T47D (cell line): ENCODE data around the gene FAM107B.

Experiments
- DNase-seq, 2 experiments: peaks; one replicate each; pipeline versions ENCODE4 v3.0.0 to v3.0.0-alpha.2; 2011 to 2012; ENCODE audit warnings: low read depth in 1 of 2, low spot score in 1 of 2
- JUND ChIP-seq: IDR thresholded peaks from 2 replicates; pipeline ENCODE4 v1.6.1; 2012; ENCODE audit warnings: low read depth
- in situ Hi-C: cut with HindIII; loops from 2 replicates; pipeline ENCODE4 v1.10.0; 2016; ENCODE audit warnings: low sequenced_read_pairs, low pct_unique_long_range_greater_than_20kb

The FAM107B gene

GRCh38 chr10:14527915-14528314 is 246.8 kb downstream of the FAM107B start:
- no peak for TF ChIP-seq JUND
- in situ Hi-C loops: no loop called here
- no peak for DNase-seq

- TF ChIP-seq JUND: no peak
- in situ Hi-C loops: no loop called here
- no peak for DNase-seq
Measured at GRCh38 chr10:14527134-14527844, 247.4 kb downstream of the FAM107B start.

GRCh38 chr10:14526326-14526725 is 248.4 kb downstream of the FAM107B start:
- no peak for DNase-seq
- in situ Hi-C loops: no loop called here
- no peak for TF ChIP-seq JUND

GRCh38 chr10:14524691-14525324 is 249.9 kb downstream of the FAM107B start:
- no peak for TF ChIP-seq JUND
- in situ Hi-C loops: no loop called here
- DNase-seq: no peak

- DNase-seq: no peak
- no peak for TF ChIP-seq JUND
- in situ Hi-C loops: no loop called here
Measured at GRCh38 chr10:14523286-14523685, 251.4 kb downstream of the FAM107B start.

GRCh38 chr10:14519785-14520184 is 254.9 kb downstream of the FAM107B start:
- no peak for TF ChIP-seq JUND
- in situ Hi-C loops: no loop called here
- DNase-seq: no peak

- in situ Hi-C loops: no loop called here
Measured at GRCh38 chr10:14518149-14518548, 256.5 kb downstream of the FAM107B start.

GRCh38 chr10:14513123-14513522 is 261.6 kb downstream of the FAM107B start:
- in situ Hi-C loops: no loop called here
- TF ChIP-seq JUND: no peak
- DNase-seq: no peak

More at GRCh38 chr10:14518149-14518548, 256.5 kb downstream of the FAM107B start:
- DNase-seq: no peak
- TF ChIP-seq JUND: no peak

GRCh38 chr10:14510346-14510745 is 264.4 kb downstream of the FAM107B start:
- TF ChIP-seq JUND: no peak
- in situ Hi-C loops: no loop called here
- no peak for DNase-seq

GRCh38 chr10:14508725-14509124 is 266.0 kb downstream of the FAM107B start:
- DNase-seq: no peak
- no peak for TF ChIP-seq JUND
- in situ Hi-C loops: no loop called here

- in situ Hi-C loops: no loop called here
- TF ChIP-seq JUND: no peak
- no peak for DNase-seq
Measured at GRCh38 chr10:14507781-14508180, 266.9 kb downstream of the FAM107B start.

- no peak for DNase-seq
- no peak for TF ChIP-seq JUND
- in situ Hi-C loops: no loop called here
Measured at GRCh38 chr10:14507176-14507575, 267.5 kb downstream of the FAM107B start.

- TF ChIP-seq JUND: no peak
- DNase-seq: no peak
- in situ Hi-C loops: no loop called here
Measured at GRCh38 chr10:14502431-14502830, 272.3 kb downstream of the FAM107B start.
